Measurements from ENCODE around the gene SFTPB.
"Not testable (repeated sequence)": the region's sequence is repeated elsewhere in the genome, so short reads cannot be mapped to it uniquely, and the experiment has no call there.

Gene SFTPB

DNA sequence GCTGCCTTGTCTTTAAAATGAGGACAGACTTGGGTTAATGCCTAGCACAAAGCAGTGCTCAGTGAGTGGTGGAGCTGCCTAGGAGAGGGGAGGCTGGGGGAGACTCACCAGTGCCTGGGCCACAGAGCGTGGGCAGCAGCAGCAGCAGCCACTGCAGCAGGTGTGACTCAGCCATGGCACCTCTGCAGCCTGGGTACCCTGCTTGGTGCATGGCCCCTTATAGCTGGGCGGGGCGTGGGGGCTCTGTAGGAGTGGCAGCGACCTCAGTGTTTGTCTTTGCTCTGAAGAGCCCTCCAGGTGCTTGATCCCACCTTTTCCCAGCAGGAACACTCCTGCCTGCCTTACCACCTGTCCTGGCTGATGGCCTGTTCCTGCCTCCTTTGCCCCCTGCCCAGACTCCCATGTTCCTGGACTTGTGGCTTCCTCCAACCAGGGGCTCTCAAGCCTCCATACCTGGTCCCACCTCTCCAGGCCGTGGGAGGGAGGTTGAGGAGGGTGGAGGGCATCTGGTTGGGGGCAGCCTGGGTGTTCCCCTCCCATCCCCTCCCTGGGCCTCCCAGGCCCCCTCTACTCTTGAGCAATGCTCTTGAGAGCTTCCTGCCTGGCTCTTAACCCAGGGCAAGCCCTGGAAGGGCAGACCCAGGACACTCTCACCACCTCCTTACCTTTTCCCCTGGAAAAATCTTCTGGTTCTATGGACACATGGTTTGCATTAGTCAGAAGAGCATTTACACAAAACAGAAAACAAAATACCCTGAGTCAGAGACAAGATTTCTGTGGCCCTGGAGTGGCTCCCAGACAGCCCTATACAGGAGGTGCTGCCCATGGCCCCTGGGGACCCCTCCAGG lies at the start of gene SFTPB:
Gene SFTPB, minus strand, starts transcription at position 191 of the 848 bp plus-strand sequence. Its CDS starts 16 bp downstream, at position 175.
- TF ChIP-seq, protein P1, sequence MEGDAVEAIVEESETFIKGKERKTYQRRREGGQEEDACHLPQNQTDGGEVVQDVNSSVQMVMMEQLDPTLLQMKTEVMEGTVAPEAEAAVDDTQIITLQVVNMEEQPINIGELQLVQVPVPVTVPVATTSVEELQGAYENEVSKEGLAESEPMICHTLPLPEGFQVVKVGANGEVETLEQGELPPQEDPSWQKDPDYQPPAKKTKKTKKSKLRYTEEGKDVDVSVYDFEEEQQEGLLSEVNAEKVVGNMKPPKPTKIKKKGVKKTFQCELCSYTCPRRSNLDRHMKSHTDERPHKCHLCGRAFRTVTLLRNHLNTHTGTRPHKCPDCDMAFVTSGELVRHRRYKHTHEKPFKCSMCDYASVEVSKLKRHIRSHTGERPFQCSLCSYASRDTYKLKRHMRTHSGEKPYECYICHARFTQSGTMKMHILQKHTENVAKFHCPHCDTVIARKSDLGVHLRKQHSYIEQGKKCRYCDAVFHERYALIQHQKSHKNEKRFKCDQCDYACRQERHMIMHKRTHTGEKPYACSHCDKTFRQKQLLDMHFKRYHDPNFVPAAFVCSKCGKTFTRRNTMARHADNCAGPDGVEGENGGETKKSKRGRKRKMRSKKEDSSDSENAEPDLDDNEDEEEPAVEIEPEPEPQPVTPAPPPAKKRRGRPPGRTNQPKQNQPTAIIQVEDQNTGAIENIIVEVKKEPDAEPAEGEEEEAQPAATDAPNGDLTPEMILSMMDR (IDR thresholded peaks at IDR 0.05; ENCODE audit: insufficient read depth, missing control alignments): no peak
- FAIRE-seq (no peak), DNase-seq (ENCODE audit: insufficient read length, low spot score) (no peak)

DNA sequence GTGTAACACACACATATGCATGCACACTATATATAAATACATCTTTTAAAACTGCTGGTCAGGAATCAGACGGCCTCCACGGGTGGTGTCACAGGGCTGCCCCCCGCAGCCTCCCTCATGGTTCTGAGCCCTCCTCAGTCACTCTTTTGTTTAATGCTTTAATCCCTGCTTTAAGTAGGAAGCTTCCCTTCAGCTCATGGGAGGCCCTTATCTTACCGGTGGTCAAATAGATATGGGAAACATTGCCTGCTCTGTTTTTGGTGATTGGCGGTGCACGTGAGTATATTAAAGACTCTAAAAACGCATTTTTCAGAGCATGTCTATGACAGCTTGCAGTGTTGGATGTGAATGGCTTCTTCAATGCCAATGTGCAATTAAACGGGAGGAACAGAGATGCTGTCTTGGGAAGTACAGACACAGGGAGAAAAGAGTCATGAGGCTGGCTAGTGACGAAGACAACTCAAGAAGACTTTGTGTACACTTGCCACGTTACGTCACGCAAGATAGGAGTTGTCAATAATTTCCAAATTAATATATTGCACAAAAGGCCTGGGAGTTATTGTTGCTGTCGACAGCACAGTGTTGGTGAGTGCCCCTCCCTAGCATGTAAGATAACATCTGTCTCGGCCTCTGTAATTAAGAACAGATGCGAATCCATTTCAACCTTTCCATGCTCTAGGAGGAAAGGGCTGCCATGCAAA lies 49.5 kb upstream of the SFTPB start:
- TF ChIP-seq, protein P1 (IDR thresholded peaks at IDR 0.05; ENCODE audit: insufficient read depth, missing control alignments): no peak
- FAIRE-seq (no peak), DNase-seq (ENCODE audit: insufficient read length, low spot score) (peak; percentile 60)

DNA sequence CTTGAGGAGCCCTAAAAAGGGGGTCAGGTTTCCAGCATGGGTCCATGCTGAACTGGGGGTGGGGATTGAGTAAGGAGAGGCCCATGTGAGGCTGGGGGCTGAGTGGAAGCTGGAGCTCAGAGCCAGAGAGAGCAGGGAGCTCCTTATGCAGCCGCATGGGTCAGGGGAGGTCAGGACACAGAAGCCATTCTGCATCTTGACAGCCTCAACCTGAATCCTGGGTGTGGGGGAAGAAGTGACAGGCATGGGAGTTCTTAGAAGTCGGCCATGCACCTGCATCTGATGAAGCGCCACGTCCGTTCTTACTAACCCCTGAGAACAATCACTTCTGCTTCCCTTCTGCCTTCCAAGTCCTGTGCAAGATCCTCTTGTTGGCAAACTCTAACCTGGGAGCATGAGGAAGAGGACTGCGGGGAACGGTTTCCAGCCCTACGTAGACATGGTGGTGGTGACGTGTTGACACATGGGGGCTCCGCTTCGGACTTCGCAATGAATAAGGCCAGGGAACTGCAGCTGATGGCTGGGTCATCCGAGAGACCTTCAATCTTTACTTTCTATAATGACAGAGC lies 48.4 kb upstream of the SFTPB start:
- DNase-seq (ENCODE audit: insufficient read length, low spot score): no peak
- FAIRE-seq: no peak
- TF ChIP-seq, protein P1 (IDR thresholded peaks at IDR 0.05; ENCODE audit: insufficient read depth, missing control alignments): no peak

DNA sequence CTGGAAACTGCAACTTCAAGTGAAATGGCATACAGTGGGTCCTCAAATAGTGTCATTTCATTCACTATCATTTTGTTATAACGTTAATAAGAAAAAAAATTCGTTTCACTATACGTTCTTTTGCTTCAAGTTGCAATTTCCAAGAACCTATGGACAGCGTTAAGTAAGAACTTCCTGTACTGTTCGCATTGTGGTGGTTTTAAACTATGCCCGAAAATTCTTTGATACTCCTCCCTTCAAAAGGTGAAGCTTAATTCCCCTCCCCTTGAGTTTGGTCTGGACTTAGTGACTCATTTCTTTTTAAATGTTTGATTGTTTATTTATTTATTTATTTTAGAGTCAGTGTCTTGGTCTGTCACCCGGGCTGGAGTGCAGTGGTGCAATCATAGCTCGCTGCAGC lies 46.8 kb upstream of the SFTPB start:
- FAIRE-seq: no peak

DNA sequence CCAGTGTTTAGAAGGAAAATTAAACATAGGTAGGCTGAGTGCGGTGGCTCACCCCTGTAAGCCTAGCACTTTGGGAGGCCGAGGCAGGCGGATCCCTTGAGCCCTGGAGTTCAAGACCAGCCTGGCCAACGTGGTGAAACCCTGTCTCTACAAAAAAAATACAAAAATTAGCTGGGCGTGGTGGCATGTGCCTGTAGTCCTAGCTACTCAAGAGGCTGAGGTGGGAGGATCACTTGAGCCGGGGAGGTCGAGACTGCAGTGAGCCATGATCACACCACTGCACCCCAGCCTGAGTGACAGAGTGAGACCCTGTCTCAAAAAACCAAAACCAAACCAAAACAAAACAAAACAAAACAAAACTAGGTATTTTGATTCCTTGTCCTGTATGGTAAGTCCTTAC lies 46.4 kb upstream of the SFTPB start:
- not testable (repeated sequence) for FAIRE-seq; DNase-seq (ENCODE audit: insufficient read length, low spot score)

More for the DNA sequence above, 46.8 kb upstream of the SFTPB start:
- TF ChIP-seq, protein P1 (IDR thresholded peaks at IDR 0.05; ENCODE audit: insufficient read depth, missing control alignments): no peak
- DNase-seq (ENCODE audit: insufficient read length, low spot score): no peak

DNA sequence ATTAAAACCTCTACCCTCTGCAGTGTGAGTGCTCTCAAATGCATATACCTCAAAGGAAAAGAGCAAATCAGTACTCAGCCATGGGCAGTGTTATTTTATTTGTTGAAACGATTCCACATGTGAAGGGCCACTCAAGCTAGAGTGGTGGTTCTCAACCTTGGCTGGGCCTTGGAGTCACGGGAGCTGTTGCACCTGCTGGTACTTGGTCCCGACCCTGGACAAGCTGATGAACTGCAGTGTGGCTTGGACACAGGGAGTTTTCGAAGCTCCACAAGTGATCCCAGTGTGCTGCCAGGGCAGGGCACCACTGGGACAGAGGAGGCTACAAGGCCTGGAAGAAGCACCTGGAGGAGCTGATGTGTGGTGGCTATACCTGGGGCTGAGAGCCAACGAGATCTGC lies 45.8 kb upstream of the SFTPB start:
- TF ChIP-seq, protein P1 (IDR thresholded peaks at IDR 0.05; ENCODE audit: insufficient read depth, missing control alignments): no peak
- no peak for FAIRE-seq
- DNase-seq (ENCODE audit: insufficient read length, low spot score): no peak

DNA sequence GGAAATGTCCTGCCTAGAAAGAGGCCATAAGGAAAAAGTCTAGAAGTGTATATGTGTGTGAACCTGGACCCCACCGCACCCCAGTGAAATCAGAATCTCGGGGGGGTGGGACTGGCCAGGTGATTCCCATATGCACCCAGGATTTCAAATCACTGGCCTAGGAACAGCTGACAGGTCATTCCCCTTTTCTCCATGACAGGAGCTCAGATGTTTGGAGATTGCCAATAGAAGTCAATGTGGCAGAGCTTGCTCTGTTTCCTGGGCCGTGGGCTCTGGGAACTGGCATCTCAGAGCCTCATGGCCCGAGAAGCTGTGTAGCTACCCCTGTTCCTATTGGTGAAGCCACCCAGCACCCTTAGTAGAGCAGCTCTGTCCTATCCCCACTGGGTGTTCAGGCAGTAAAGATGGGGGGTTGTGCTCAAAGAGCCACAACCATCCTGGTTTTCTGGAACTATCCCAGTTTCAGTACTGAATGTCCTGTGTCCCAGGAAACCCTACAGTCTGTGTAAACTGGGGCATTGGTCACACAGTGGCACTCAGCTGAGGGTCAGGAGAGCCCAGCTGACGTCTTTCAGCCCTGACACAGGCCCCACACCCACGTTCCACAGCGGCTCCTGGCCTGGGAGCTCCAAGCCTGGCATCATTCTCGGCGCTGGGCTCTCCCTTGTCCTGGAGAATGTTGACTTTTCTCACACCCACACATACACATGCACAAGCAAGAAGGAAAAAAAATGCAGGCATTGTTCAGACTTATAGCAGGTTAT lies 45.0 kb upstream of the SFTPB start:
- TF ChIP-seq, protein P1 (IDR thresholded peaks at IDR 0.05; ENCODE audit: insufficient read depth, missing control alignments): no peak
- no peak for FAIRE-seq
- DNase-seq (ENCODE audit: insufficient read length, low spot score): no peak
